GM10266 (cell line): ENCODE measurements around the gene NPTN.

Experiments
- DNase-seq: peaks from one replicate; pipeline ENCODE4 v3.0.0; 2012; ENCODE audit errors: extremely low spot score
- TF ChIP-seq, protein P1 (sequence below): IDR thresholded peaks from 2 replicates; pipeline ENCODE4 v1.5.1; 2012; ENCODE audit warnings: mild to moderate bottlenecking, low read depth; ENCODE audit not compliant: control insufficient read depth, insufficient read depth; ENCODE audit errors: missing control alignments

Gene NPTN

DNA sequence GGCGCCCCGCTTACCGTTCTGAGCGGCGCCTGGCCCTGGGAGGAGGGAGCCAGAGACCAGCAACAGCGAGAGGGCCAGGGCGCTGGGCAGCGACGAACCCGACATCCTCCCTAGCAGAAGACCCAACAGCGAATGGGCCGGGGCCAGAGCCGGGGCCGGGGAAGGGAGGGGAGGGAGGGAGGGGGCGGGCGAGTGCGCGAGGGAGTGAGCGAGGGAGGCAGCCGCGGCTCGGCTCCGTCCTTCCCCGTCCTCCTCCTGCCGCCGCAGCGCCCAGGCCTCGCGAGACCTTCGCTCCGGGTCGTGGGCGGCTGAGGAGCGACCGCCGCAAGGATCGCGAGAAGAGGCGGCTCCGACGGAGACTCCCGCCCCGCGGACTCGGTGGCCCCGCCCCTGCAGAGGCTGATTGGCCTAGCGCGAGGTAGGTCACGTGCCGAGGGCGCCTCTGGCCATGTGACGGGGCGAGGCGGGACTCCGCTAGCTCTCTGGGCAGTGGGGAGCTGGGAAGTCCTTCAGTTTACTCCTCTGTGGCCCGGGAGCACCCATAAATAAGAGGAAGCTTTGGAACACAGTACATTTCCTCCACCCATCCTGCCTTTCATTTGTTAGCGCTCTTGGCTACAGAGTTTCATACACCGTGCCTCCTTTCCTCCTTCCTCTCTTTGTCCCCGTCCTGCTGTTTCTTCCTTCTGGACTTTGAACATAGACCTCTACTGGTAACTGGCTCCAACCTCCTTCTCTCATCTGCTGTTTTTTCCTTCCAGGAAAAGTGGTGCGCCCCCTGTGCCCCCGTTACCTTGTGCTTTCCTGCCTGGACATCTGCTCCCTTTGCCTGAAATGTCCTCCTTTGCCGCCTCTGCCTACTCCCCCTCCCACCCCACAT, at the start of gene NPTN:
Gene NPTN, minus strand, starts transcription at position 279 of the 880 bp plus-strand sequence. Its CDS starts 174 bp downstream, at position 105.
- peak; percentile 95 for DNase-seq
- TF ChIP-seq, protein P1, sequence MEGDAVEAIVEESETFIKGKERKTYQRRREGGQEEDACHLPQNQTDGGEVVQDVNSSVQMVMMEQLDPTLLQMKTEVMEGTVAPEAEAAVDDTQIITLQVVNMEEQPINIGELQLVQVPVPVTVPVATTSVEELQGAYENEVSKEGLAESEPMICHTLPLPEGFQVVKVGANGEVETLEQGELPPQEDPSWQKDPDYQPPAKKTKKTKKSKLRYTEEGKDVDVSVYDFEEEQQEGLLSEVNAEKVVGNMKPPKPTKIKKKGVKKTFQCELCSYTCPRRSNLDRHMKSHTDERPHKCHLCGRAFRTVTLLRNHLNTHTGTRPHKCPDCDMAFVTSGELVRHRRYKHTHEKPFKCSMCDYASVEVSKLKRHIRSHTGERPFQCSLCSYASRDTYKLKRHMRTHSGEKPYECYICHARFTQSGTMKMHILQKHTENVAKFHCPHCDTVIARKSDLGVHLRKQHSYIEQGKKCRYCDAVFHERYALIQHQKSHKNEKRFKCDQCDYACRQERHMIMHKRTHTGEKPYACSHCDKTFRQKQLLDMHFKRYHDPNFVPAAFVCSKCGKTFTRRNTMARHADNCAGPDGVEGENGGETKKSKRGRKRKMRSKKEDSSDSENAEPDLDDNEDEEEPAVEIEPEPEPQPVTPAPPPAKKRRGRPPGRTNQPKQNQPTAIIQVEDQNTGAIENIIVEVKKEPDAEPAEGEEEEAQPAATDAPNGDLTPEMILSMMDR, result no peak

DNA sequence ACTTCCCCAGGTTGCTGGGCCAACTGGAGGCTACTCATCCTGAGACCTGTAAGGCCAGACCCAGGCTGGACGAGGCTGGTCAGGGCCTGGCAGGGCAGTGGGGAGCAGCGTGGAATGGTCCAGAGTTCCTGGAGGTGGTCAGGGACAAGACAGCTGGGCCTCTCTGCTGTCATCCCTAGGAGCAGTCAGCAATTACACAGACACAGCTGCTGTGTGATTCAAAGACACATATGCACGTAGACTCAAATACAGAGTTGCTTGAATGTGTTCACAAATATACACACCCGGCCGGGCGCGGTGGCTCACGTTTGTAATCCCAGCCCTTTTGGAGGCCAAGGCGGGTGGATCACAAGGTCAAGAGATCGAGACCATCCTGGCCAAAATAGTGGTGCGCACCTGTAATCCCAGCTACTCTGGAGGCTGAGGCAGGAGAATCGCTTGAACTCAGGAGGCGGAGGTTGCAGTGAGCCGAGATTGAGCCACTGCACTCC, 49.5 kb upstream of the NPTN start:
- DNase-seq, result no peak
- TF ChIP-seq, protein P1, result no peak

DNA sequence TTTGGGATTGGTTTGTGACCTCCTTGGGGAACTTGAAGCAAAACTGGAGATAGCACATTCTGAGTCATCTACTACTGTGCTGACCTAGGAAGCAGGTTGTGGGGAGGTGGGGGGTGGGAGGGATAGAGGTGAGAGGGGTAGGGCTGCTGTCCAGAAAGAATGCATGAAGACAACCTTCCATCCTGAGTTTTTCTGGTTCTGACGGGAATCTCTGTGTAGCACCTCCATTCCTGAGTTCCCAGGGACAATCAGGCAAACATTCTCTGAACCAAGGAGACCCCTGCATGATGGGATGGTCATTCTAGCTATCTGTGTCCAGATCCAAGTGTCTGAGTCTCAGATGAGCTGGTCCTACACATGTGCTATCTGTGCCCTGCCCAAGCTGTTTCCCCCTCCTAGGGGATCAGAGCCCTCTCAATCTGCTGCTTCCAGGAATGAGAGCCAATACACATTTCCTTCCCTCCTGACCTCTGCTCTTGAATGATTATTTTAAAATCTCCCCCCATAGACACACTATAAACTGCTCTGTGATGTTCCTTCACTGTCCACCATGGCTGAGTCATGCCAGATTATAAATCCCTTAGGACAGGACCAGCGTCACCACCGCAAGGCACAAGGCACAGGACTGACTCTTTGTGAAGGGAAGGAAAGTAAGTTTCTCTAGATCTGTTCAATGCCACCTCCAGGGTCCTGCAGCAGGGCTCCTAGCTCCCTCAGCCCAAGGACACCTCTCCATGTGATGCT, 48.8 kb upstream of the NPTN start:
- no peak for DNase-seq
- TF ChIP-seq, protein P1, result no peak

DNA sequence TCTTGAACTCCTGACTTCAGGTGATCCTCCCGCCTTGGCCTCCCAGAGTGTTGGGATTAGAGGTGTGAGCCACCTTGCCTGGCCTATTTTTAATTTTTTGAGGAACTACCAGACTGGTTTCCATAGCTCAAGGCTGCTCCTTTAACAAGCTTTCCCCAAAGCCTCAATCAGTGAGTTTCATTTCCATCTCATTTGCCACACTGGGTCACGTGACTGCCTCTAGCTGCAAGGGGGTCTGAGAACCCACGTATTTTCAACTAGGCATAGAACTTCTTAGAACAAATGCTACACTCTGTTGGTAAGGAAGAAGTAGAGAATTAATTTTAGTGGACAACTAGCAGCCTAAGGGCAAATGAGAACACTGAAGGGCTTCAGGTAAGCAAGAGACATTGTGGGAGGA, 47.9 kb upstream of the NPTN start:
- no peak for DNase-seq
- TF ChIP-seq, protein P1, result no peak

DNA sequence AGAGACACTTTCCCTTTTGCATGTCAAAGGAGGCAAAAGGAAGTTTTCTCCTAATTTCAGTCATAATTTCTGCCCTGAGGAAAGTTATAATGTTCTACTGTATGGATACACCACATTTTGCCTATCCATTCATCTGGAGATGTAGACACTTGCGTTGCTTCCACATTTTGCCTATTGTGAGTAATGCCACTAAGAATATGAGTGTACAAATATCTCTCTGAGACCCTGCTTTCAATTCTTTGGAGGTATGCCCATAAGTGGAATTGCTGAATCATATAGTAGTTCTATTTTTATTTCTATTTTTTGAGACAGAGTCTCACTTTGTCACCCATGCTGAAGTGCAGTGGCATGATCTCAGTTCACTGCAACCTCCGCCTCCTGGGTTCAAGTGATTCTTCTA, 47.4 kb upstream of the NPTN start:
- TF ChIP-seq, protein P1, result no peak
- no peak for DNase-seq

DNA sequence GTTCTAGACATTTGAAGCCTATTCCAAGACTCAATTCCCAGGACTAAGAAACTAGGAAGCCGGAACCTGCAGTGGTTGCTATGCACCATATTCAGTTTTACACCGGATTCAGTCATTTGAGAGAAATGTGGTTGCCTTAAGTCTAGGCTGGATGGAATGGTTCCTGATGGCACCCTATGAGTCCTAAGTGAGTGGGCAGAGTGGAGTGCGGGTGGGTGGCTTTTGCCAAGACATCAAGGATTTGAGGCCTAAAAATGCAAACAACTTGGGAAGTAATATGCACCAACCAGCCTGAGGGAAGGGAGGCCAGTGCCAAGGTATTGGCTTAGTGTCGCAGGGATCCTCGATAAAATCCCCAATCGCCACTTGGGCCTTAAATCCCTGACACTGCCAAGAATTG, 46.8 kb upstream of the NPTN start:
- TF ChIP-seq, protein P1, result no peak
- no peak for DNase-seq
